Neuronal stem cell (in vitro differentiated cells): ENCODE results near the gene MECP2. TPM values are rescaled to one million over a fixed set of nuclear protein-coding genes. Genes with fewer than 3 reads are reported as not detected.
"Not testable (repeated sequence)": the region's sequence is repeated elsewhere in the genome, so short reads cannot be mapped to it uniquely, and the experiment has no call there.

Experiments
- DNase-seq: peaks from one replicate; pipeline ENCODE4 v3.0.0-alpha.2; 2013; ENCODE audit warnings: low spot score
- H2AFZ ChIP-seq: one replicate; pipeline ENCODE4 v1.6.1; 2013; ENCODE audit warnings: mild to moderate bottlenecking, low read length, inconsistent platforms
- H2AK5ac ChIP-seq: 2 replicates; pipeline ENCODE4 v1.6.1; 2013; ENCODE audit warnings: low read depth, mild to moderate bottlenecking, inconsistent platforms, low read length, moderate library complexity, mixed read lengths
- H2BK120ac ChIP-seq: 2 replicates; pipeline ENCODE4 v1.6.1; 2013; ENCODE audit warnings: low read depth, mild to moderate bottlenecking, inconsistent platforms, low read length, moderate library complexity, mixed read lengths
- H2BK12ac ChIP-seq: one replicate; pipeline ENCODE4 v1.6.1; 2013; ENCODE audit warnings: low read length, inconsistent platforms
- H2BK15ac ChIP-seq: 2 replicates; pipeline ENCODE4 v1.6.1; 2013; ENCODE audit warnings: mild to moderate bottlenecking, low read length, inconsistent platforms, mixed read lengths
- H2BK5ac ChIP-seq: one replicate; pipeline ENCODE4 v1.6.1; 2013; ENCODE audit warnings: inconsistent platforms, mild to moderate bottlenecking, low read length, moderate library complexity
- H3K14ac ChIP-seq: one replicate; pipeline ENCODE4 v1.6.1; 2013; ENCODE audit warnings: low read length, inconsistent platforms
- H3K18ac ChIP-seq: 2 replicates; pipeline ENCODE4 v1.6.1; 2013; ENCODE audit warnings: low read length, inconsistent platforms
- H3K23ac ChIP-seq: 2 replicates; pipeline ENCODE4 v1.6.1; 2013; ENCODE audit warnings: low read depth, mild to moderate bottlenecking, mixed read lengths, low read length, inconsistent platforms; ENCODE audit not compliant: poor library complexity
- H3K27ac ChIP-seq: replicated peaks from 3 replicates; pipeline ENCODE4 v1.5.1; 2013; ENCODE audit warnings: low read length, inconsistent platforms
- H3K27me3 ChIP-seq, 3 experiments: 2 replicates each; pipeline ENCODE4 v1.6.1; 2013; ENCODE audit warnings: low read length in 3 of 3, mild to moderate bottlenecking in 2 of 3, inconsistent platforms in 1 of 3, low read depth in 1 of 3, mixed read lengths in 1 of 3, moderate library complexity in 1 of 3; ENCODE audit not compliant: control insufficient read depth in 3 of 3, insufficient read depth in 3 of 3
- H3K36me3 ChIP-seq, 2 donors: replicated peaks in 1 of 2; 2 replicates each; pipeline ENCODE4 v1.6.1; 2013; ENCODE audit warnings: low read length in 2 of 2; ENCODE audit not compliant: control insufficient read depth in 2 of 2, insufficient read depth in 2 of 2
- H3K4ac ChIP-seq: 2 replicates; pipeline ENCODE4 v1.6.1; 2013; ENCODE audit warnings: inconsistent platforms, mild to moderate bottlenecking, low read length, moderate library complexity
- H3K4me1 ChIP-seq, 2 donors: 1 replicate in 1 of 2; 2 replicates in 1 of 2; pipeline ENCODE4 v1.6.1; 2013; ENCODE audit warnings: low read length in 2 of 2, low read depth in 1 of 2; ENCODE audit not compliant: control insufficient read depth in 2 of 2, insufficient read depth in 1 of 2
- H3K4me2 ChIP-seq: one replicate; pipeline ENCODE4 v1.6.1; 2013; ENCODE audit warnings: mild to moderate bottlenecking, low read length, inconsistent platforms; ENCODE audit not compliant: insufficient read depth, poor library complexity, severe bottlenecking
- H3K4me3 ChIP-seq, 2 donors: 2 replicates each; pipeline ENCODE4 v1.5.1; 2013; ENCODE audit warnings: low read length in 2 of 2, mild to moderate bottlenecking in 2 of 2, inconsistent platforms in 1 of 2, moderate library complexity in 1 of 2
- H3K79me1 ChIP-seq: one replicate; pipeline ENCODE4 v1.6.1; 2013; ENCODE audit warnings: low read depth, mild to moderate bottlenecking, inconsistent platforms, low read length, moderate library complexity
- H3K9ac ChIP-seq: one replicate; pipeline ENCODE4 v1.6.1; 2013; ENCODE audit warnings: mild to moderate bottlenecking, low read depth, low read length, inconsistent platforms; ENCODE audit not compliant: poor library complexity
- H3K9me3 ChIP-seq, 2 donors: replicated peaks in 1 of 2; 2 replicates each; pipeline versions ENCODE3 to v1.6.1; 2013; ENCODE audit warnings: low read length in 2 of 2, mild to moderate bottlenecking in 2 of 2, inconsistent platforms in 1 of 2, low read depth in 1 of 2, mixed read lengths in 1 of 2, moderate library complexity in 1 of 2; ENCODE audit not compliant: control insufficient read depth in 2 of 2, insufficient read depth in 1 of 2
- H4K8ac ChIP-seq: one replicate; pipeline ENCODE4 v1.6.1; 2013; ENCODE audit warnings: low read depth, mild to moderate bottlenecking, inconsistent platforms, low read length, moderate library complexity
- H4K91ac ChIP-seq: one replicate; pipeline ENCODE4 v1.6.1; 2013; ENCODE audit warnings: low read length, low read depth, mild to moderate bottlenecking, inconsistent platforms; ENCODE audit not compliant: poor library complexity
- WGBS, 2 donors: extraction: QIAGEN DNeasy Blood & Tissue Kit; methylation state at CpG; one replicate each; pipeline ENCODE4 v1.1.7; 2013; ENCODE audit warnings: missing lambda C conversion rate in 2 of 2, mixed read lengths in 1 of 2; ENCODE audit not compliant: insufficient read length in 2 of 2, insufficient replicate concordance in 1 of 2; ENCODE audit errors: extremely low coverage in 2 of 2; 5-methylcytosine and 5-hydroxymethylcytosine counted together
- polyA plus RNA-seq, 2 experiments: library from polyadenylated mRNA; stranded (reverse); fragments of 200-250 nt; gene quantifications; one replicate each; pipeline ENCODE4 v1.2.3, GENCODE V29; 2013

MECP2 gene
- 22.8 TPM for polyA plus RNA-seq (2013, experiment 1 of 2)
- 23.1 TPM for polyA plus RNA-seq (2013, experiment 2 of 2)

DNA sequence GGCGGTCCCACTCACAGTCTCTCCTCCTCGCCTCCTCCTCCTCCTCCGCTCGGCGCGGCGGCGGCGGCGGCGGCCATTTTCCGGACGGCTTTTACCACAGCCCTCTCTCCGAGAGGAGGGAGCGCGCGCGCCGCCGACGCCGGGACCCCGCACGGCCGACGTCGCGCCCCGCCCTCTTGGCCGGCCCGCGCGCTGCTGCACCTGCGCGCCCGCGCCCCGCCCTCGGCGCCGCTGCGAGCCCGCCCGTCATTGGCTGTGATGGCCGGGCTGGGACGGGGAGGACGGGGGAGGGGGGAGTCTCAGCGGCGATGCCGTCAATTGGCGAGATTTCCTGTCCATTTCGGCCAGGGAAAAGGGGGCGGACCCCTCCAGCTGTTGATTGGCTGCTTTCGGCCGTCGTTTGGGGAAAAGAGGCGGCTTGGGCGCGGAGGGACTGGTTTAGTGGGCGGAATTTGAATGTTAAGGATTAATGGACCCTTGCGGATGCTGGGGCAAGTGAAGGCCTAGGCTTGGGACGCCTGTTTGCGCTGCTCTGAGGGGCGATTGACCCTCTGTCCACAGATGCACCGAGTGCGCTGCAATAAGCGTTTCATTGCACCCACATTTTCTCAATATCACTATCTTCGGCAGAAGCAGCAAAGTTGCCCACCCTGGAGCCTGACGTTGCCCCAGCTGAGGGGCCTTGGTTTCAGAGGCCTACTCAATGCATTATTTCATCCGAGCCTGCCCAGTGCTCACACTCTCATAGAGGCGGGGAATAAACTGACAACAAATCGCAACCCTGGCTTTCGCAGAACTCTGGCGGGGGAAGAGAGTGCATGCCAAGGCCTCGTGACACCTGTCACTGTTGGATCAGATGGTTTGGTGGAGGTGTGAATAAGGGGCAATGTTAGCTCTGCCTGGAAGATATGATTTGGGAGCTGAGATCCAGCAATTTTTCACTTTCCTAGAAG, at the start of gene MECP2:
MECP2 (minus strand) TSS at position 129 of the 953 bp plus-strand sequence.
- Histone ChIP-seq H3K23ac (no peak within 1 kb of the TSS), H2AK5ac (no peak within 1 kb of the TSS), H2BK5ac (no peak within 1 kb of the TSS), H3K27ac (peak within 1 kb of the TSS; percentile 72), H2BK12ac (no peak within 1 kb of the TSS), H3K4me3 (peak within 1 kb of the TSS; percentile 51 to 94), H3K4ac (no peak within 1 kb of the TSS), H2AFZ (peak within 1 kb of the TSS; percentile 87), H3K14ac (no peak within 1 kb of the TSS), H3K4me1 (peaks cover 3 to 17% of the 10 kb centered on the region in 2 donors), H4K8ac (no peak within 1 kb of the TSS), H3K18ac (peak within 1 kb of the TSS; percentile 87), H3K9ac (peak within 1 kb of the TSS; percentile 92), H2BK15ac (no peak within 1 kb of the TSS), H3K9me3 (no peaks in the 10 kb centered on the region), H4K91ac (no peak within 1 kb of the TSS), H3K79me1 (peaks cover 2% of the 10 kb centered on the region), H3K27me3 (peaks cover 0 to 6% (median 0%) of the 10 kb centered on the region in 3 experiments), H3K4me2 (peak within 1 kb of the TSS; percentile 45), H3K36me3 (peaks cover 0 to 6% of the 10 kb centered on the region in 2 donors), H2BK120ac (no peak within 1 kb of the TSS)
- peak; percentile 89 for DNase-seq
- WGBS, 2 donors, result no CpG with 5 or more reads among the region's 75 CpGs

GRCh38 chrX:154144010-154144409, 46.5 kb upstream of the MECP2 start, which contains the start of gene OPN1LW:
TSS of gene OPN1LW (plus strand) at chrX:154144243. CDS start at chrX:154144284, 41 bp downstream.
- not testable (repeated sequence) for H3K14ac ChIP-seq, H2BK12ac ChIP-seq, H3K18ac ChIP-seq, DNase-seq, H2AFZ ChIP-seq, H2BK5ac ChIP-seq, H3K4me1 ChIP-seq, H3K4me2 ChIP-seq, H3K9ac ChIP-seq, H3K4me3 ChIP-seq, H3K36me3 ChIP-seq, H4K91ac ChIP-seq, H2AK5ac ChIP-seq, H3K23ac ChIP-seq, H2BK15ac ChIP-seq, H3K4ac ChIP-seq, H2BK120ac ChIP-seq, H3K27ac ChIP-seq, H3K9me3 ChIP-seq, H4K8ac ChIP-seq, H3K79me1 ChIP-seq
- WGBS, 2 donors, result no CpG with 5 or more reads among the region's 15 CpGs
- peaks cover 0 to 43% (median 0%) of the 10 kb centered on the region in 3 experiments for H3K27me3 ChIP-seq

DNA sequence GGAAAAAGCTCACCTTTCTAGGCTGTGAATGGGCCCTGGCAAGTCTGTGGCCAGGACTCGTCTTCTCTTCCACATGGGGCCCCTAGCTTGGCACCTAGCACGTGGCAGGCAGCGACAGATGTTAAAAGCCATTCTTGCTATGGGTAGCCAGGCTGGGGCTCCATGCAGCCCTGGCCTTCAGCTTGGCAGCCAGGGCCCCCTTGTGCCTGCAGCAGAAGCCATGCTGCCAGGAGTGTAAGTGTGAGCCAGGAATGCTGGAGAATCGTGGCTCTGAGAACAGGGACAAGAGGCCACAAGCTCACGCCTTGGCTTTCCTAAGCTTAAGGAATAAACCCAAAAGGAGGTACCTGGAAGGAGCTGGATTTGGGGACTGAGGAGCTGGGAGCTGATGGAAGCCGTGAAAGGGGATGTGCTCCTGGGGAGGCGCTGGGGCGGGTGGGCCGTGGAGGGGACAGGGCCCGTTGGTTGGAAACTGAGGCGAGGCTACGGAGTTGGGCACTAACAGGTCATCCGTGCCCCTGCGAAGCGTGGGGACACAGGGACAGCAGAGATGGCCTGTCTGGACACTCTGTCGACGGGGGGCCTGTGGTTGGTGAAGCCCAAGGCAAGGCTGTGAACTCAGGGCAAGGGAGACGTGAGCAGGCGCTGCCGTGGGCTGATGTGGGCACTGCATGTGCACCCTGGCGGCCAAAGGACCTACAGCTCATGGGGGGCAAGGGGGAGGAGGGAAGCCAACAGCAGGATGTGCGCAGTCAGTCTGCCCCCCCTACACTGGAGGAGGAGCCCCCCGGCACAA, 45.6 kb upstream of the MECP2 start:
- Histone ChIP-seq H3K27me3 (peaks cover 0 to 50% (median 0%) of the 10 kb centered on the region in 3 experiments), H3K4me1 (no peaks in the 10 kb centered on the region), H2BK12ac (no peak overlapping the region), H2BK5ac (no peak overlapping the region), H3K36me3 (no peaks in the 10 kb centered on the region), H3K9ac (no peak overlapping the region), H3K23ac (no peak overlapping the region), H3K79me1 (no peaks in the 10 kb centered on the region), H3K4me2 (no peak overlapping the region), H3K27ac (no peak overlapping the region), H2BK15ac (no peak overlapping the region), H3K4ac (no peak overlapping the region), H3K4me3 (no peak overlapping the region), H2AK5ac (no peak overlapping the region), H2AFZ (no peak overlapping the region), H3K9me3 (no peaks in the 10 kb centered on the region), H3K14ac (no peak overlapping the region), H2BK120ac (no peak overlapping the region), H4K91ac (no peak overlapping the region), H3K18ac (no peak overlapping the region), H4K8ac (no peak overlapping the region)
- DNase-seq, result no peak
- no CpG with 5 or more reads among the region's 23 CpGs for WGBS, 2 donors
